Liver (tissue), 9 donors: Measurements from ENCODE around the gene SLC25A15. TPM values are rescaled to one million over a fixed set of nuclear protein-coding genes. Genes with fewer than 3 reads are reported as not detected.

Source experiments
- DNase-seq: peaks from one replicate; pipeline ENCODE4 v3.0.0-alpha.2; 2017; ENCODE audit warnings: low spot score
- H3K27ac ChIP-seq, 2 donors: one replicate each; pipeline ENCODE4 v1.7.0; 2013; ENCODE audit warnings: inconsistent platforms in 2 of 2, low read length in 2 of 2, control low read depth in 1 of 2, low read depth in 1 of 2, mild to moderate bottlenecking in 1 of 2
- H3K27me3 ChIP-seq, 4 donors: one replicate each; pipeline versions ENCODE4 v1.6.1 to v1.7.0; 2013; ENCODE audit warnings: low read length in 3 of 4, inconsistent platforms in 1 of 4, mild to moderate bottlenecking in 1 of 4, moderate library complexity in 1 of 4; ENCODE audit not compliant: control insufficient read depth in 4 of 4, insufficient read depth in 4 of 4
- H3K36me3 ChIP-seq, 4 donors: one replicate each; pipeline versions ENCODE4 v1.6.1 to v1.7.0; 2013; ENCODE audit warnings: low read length in 3 of 4, mild to moderate bottlenecking in 3 of 4, low read depth in 1 of 4, moderate library complexity in 1 of 4; ENCODE audit not compliant: control insufficient read depth in 4 of 4, insufficient read depth in 3 of 4
- H3K4me1 ChIP-seq, 4 donors: one replicate each; pipeline versions ENCODE4 v1.6.1 to v1.7.0; 2013; ENCODE audit warnings: low read length in 3 of 4, mild to moderate bottlenecking in 3 of 4, moderate library complexity in 1 of 4; ENCODE audit not compliant: control insufficient read depth in 4 of 4, insufficient read depth in 4 of 4
- H3K4me3 ChIP-seq, 3 donors: one replicate each; pipeline versions ENCODE4 v1.6.1 to v1.7.0; 2013; ENCODE audit warnings: low read length in 3 of 3, control low read depth in 1 of 3, low read depth in 1 of 3, mild to moderate bottlenecking in 1 of 3
- H3K9ac ChIP-seq, 2 donors: one replicate each; pipeline ENCODE4 v1.7.0; 2013; ENCODE audit warnings: low read length in 2 of 2, mild to moderate bottlenecking in 2 of 2, moderate library complexity in 2 of 2, control low read depth in 1 of 2, low read depth in 1 of 2
- H3K9me3 ChIP-seq, 4 donors: one replicate each; pipeline versions ENCODE4 v1.6.1 to v1.7.0; 2013; ENCODE audit warnings: low read length in 3 of 4; ENCODE audit not compliant: control insufficient read depth in 4 of 4
- ATF3 ChIP-seq: IDR thresholded peaks from 2 replicates; pipeline ENCODE4 v1.6.1; 2016; ENCODE audit warnings: antibody characterized with exemption
- CTCF ChIP-seq: fragments of 150-350 bp; IDR thresholded peaks from 2 replicates; pipeline ENCODE4 v1.5.1; 2017; ENCODE audit warnings: improper control_type of control experiment, low read depth, low read length; ENCODE audit not compliant: missing input control
- EGR1 ChIP-seq, 2 donors: IDR thresholded peaks; 2 replicates each; pipeline ENCODE4 v1.6.1; 2016 to 2018; ENCODE audit warnings: antibody characterized with exemption in 2 of 2, low read depth in 2 of 2
- FOXA1 ChIP-seq: IDR thresholded peaks from 2 replicates; pipeline ENCODE4 v1.6.1; 2016; ENCODE audit warnings: antibody characterized with exemption
- FOXA2 ChIP-seq: IDR thresholded peaks from 2 replicates; pipeline ENCODE4 v1.6.1; 2016; ENCODE audit warnings: antibody characterized with exemption
- GABPA ChIP-seq, 2 donors: IDR thresholded peaks in 1 of 2; conservative IDR thresholded peaks in 1 of 2; 2 replicates each; pipeline ENCODE4 v1.6.1; 2016; ENCODE audit warnings: antibody characterized with exemption in 2 of 2, mild to moderate bottlenecking in 1 of 2, moderate library complexity in 1 of 2
- HNF4A ChIP-seq, 2 donors: conservative IDR thresholded peaks; 2 replicates each; pipeline ENCODE4 v1.6.1; 2016; ENCODE audit warnings: antibody characterized with exemption in 2 of 2, mild to moderate bottlenecking in 2 of 2
- HNF4G ChIP-seq: IDR thresholded peaks from 2 replicates; pipeline ENCODE4 v1.6.1; 2016; ENCODE audit warnings: antibody characterized with exemption
- JUND ChIP-seq, 2 donors: IDR thresholded peaks; 2 replicates each; pipeline ENCODE4 v1.6.1; 2016; ENCODE audit warnings: antibody characterized with exemption in 2 of 2
- MAX ChIP-seq: IDR thresholded peaks from 2 replicates; pipeline ENCODE4 v1.6.1; 2016; ENCODE audit warnings: antibody characterized with exemption
- NR2F2 ChIP-seq: IDR thresholded peaks from 2 replicates; pipeline ENCODE4 v1.6.1; 2016; ENCODE audit warnings: antibody characterized with exemption
- RAD21 ChIP-seq, 2 donors: IDR thresholded peaks; 2 replicates each; pipeline ENCODE4 v1.6.1; 2016; ENCODE audit warnings: antibody characterized with exemption in 2 of 2, mild to moderate bottlenecking in 2 of 2
- REST ChIP-seq: IDR thresholded peaks from 2 replicates; pipeline ENCODE4 v1.6.1; 2016; ENCODE audit warnings: antibody characterized with exemption, mild to moderate bottlenecking
- RXRA ChIP-seq, 2 donors: IDR thresholded peaks; 2 replicates each; pipeline ENCODE4 v1.6.1; 2017 to 2018; ENCODE audit warnings: antibody characterized with exemption in 2 of 2, mild to moderate bottlenecking in 1 of 2
- SP1 ChIP-seq: IDR thresholded peaks from 2 replicates; pipeline ENCODE4 v1.6.1; 2018; ENCODE audit warnings: antibody characterized with exemption, mild to moderate bottlenecking
- TAF1 ChIP-seq: conservative IDR thresholded peaks from 2 replicates; pipeline ENCODE4 v1.6.1; 2016; ENCODE audit warnings: antibody characterized with exemption, mild to moderate bottlenecking
- YY1 ChIP-seq: IDR thresholded peaks from 2 replicates; pipeline ENCODE4 v1.6.1; 2016; ENCODE audit warnings: antibody characterized with exemption, mild to moderate bottlenecking
- ZBTB33 ChIP-seq: IDR thresholded peaks from 2 replicates; pipeline ENCODE4 v1.6.1; 2016; ENCODE audit warnings: antibody characterized with exemption
- WGBS: extraction: QIAGEN DNeasy Blood & Tissue Kit; methylation state at CpG from one replicate; pipeline ENCODE4 v1.1.7; 2013; 5-methylcytosine and 5-hydroxymethylcytosine counted together
- polyA plus RNA-seq, 2 donors: library from polyadenylated mRNA; stranded (reverse) in 1 of 2; unstranded in 1 of 2; fragments of 200-250 nt in 1 of 2; fragments of >200 nt in 1 of 2; fragmentation: Nextera tagmentation in 1 of 2; extraction: Ambion mirVana in 1 of 2; gene quantifications; one replicate each; pipeline versions ENCODE4 v1.2.1 to v1.2.3, GENCODE V29; 2013 to 2015
- total RNA-seq, 2 donors: library from RNA; depleted of rRNA; stranded (reverse); fragments of >200 nt; gene quantifications; one replicate each; pipeline ENCODE4 v1.2.3, GENCODE V29; 2014
- donor health status: healthy.
- donor health status: healthy.
- donor health status: healthy.
- donor health status: healthy.
- donor health status: healthy.

The SLC25A15 gene
- total and polyA plus RNA-seq, 4 donors = 29.3 to 106 (median 66.9) TPM

- Histone ChIP-seq H3K27ac (peak overlapping the region; percentile 27 to 83), H3K9me3 (no peaks in the 10 kb centered on the region), H3K9ac (no peak overlapping the region), H3K4me1 (peaks cover 9 to 81% (median 45%) of the 10 kb centered on the region in 4 donors), H3K27me3 (no peaks in the 10 kb centered on the region), H3K36me3 (peaks cover 0 to 17% (median 0%) of the 10 kb centered on the region in 4 donors), H3K4me3 (no peak overlapping the region)
- WGBS = 91% methylated on average over 6 of the region's 6 CpGs
- DNase-seq = no peak
- no peak for TF ChIP-seq YY1
- no peak for TF ChIP-seq GABPA (IDR thresholded peaks at IDR 0.05 in 1 of 2, conservative IDR thresholded peaks at IDR 0.05 in 1 of 2)
- no peak for TF ChIP-seq JUND (IDR thresholded peaks at IDR 0.05)
- TF ChIP-seq SP1 = no peak
- TF ChIP-seq TAF1 = no peak
- no peak for TF ChIP-seq RXRA (IDR thresholded peaks at IDR 0.05)
- TF ChIP-seq RAD21 (IDR thresholded peaks at IDR 0.05) = no peak
- no peak for TF ChIP-seq CTCF
Measured at GRCh38 chr13:40796649-40797048, 7.2 kb downstream of the SLC25A15 start.

GRCh38 chr13:40798380-40798779 lies 9.0 kb downstream of the SLC25A15 start:
- no peak for TF ChIP-seq EGR1 (IDR thresholded peaks at IDR 0.05; ENCODE audit: low read depth in 2 of 2)
- TF ChIP-seq HNF4G = no peak
- peak in 1 of 2 donors; percentile 4 for TF ChIP-seq HNF4A (conservative IDR thresholded peaks at IDR 0.05)
- TF ChIP-seq FOXA2 = peak; percentile 82
- no peak for TF ChIP-seq GABPA (IDR thresholded peaks at IDR 0.05 in 1 of 2, conservative IDR thresholded peaks at IDR 0.05 in 1 of 2)
- TF ChIP-seq YY1 = peak; percentile 94
- no peak for TF ChIP-seq FOXA1
- no peak for TF ChIP-seq ZBTB33
- TF ChIP-seq SP1 = peak; percentile 16
- TF ChIP-seq JUND (IDR thresholded peaks at IDR 0.05) = peak in 1 of 2 donors; percentile 46
- TF ChIP-seq MAX = no peak
- TF ChIP-seq ATF3 = no peak
- no peak for TF ChIP-seq CTCF
- no peak for TF ChIP-seq NR2F2
- TF ChIP-seq RXRA (IDR thresholded peaks at IDR 0.05) = peak; percentile 21 to 30
- TF ChIP-seq RAD21 (IDR thresholded peaks at IDR 0.05) = peak in 1 of 2 donors; percentile 11
- TF ChIP-seq REST = peak; percentile 35
- no peak for TF ChIP-seq TAF1
- Histone ChIP-seq H3K9ac (peak overlapping the region; percentile 3 to 24), H3K27me3 (no peaks in the 10 kb centered on the region), H3K9me3 (no peaks in the 10 kb centered on the region), H3K36me3 (peaks cover 0 to 15% (median 0%) of the 10 kb centered on the region in 4 donors), H3K27ac (peak overlapping the region; percentile 73 to 92), H3K4me1 (peaks cover 17 to 83% (median 44%) of the 10 kb centered on the region in 4 donors), H3K4me3 (no peak overlapping the region)
- no peak for DNase-seq
- 49% methylated on average over 9 of the region's 9 CpGs for WGBS
